ENCODE results near the gene GH2. TPM values are rescaled to one million over a fixed set of nuclear protein-coding genes. Genes with fewer than 3 reads are reported as not detected.
"Not testable (repeated sequence)": the region's sequence is repeated elsewhere in the genome, so short reads cannot be mapped to it uniquely, and the experiment has no call there.

The GH2 gene
- total RNA-seq, 1 donor from 2014 or later: not detected

DNA sequence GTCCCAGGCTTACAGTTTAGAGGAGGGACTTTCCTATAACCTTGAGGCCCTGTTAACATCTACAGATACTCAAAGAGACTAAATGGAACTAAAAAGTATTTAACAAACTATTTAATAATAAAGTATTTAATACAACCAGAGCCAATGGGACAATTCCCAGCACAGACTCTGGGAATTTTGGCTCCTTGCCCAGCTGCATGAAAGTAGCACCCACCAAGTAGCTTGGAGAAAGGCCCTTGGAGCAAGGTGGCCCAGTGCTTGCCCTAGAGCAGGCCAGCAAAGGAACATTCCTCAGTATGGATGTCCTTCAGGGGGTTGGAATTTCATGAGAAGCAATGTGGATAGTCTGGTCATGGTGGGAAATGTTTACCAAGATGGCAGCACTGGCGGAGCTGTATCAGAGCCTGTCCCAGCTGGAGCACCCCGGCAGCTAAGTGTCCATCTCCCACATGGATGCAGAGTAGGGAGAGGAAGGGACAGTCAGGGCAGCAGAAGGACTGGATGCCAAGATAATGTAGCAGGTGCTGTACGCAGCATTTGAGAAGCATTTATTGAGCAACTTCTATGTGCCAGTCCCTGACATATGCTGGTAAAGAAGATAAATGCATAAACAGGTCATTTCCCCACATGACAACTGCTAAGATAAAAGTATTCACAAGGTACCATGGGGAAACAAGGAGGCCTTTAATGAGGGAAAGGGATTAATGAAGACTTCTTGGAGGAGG, 34.1 kb downstream of the GH2 start:
- no peak overlapping the region for H3K27ac Mint-ChIP-seq (ENCODE audit: unreplicated experiment)
- peak overlapping the region; percentile 3 for H3K4me3 Mint-ChIP-seq (ENCODE audit: unreplicated experiment)
- H3K27me3 Mint-ChIP-seq (ENCODE audit: unreplicated experiment): peaks cover 8% of the 10 kb centered on the region
- no peak for DNase-seq (ENCODE audit: extremely low spot score, unreplicated experiment)
- TF ChIP-seq, protein P1, sequence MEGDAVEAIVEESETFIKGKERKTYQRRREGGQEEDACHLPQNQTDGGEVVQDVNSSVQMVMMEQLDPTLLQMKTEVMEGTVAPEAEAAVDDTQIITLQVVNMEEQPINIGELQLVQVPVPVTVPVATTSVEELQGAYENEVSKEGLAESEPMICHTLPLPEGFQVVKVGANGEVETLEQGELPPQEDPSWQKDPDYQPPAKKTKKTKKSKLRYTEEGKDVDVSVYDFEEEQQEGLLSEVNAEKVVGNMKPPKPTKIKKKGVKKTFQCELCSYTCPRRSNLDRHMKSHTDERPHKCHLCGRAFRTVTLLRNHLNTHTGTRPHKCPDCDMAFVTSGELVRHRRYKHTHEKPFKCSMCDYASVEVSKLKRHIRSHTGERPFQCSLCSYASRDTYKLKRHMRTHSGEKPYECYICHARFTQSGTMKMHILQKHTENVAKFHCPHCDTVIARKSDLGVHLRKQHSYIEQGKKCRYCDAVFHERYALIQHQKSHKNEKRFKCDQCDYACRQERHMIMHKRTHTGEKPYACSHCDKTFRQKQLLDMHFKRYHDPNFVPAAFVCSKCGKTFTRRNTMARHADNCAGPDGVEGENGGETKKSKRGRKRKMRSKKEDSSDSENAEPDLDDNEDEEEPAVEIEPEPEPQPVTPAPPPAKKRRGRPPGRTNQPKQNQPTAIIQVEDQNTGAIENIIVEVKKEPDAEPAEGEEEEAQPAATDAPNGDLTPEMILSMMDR (IDR thresholded peaks at IDR 0.05): no peak
- H3K4me1 Mint-ChIP-seq (ENCODE audit: unreplicated experiment): peaks cover 18% of the 10 kb centered on the region
- no peaks in the 10 kb centered on the region for H3K9me3 Mint-ChIP-seq (ENCODE audit: unreplicated experiment)
- no peaks in the 10 kb centered on the region for H3K36me3 Mint-ChIP-seq (ENCODE audit: unreplicated experiment)

DNA sequence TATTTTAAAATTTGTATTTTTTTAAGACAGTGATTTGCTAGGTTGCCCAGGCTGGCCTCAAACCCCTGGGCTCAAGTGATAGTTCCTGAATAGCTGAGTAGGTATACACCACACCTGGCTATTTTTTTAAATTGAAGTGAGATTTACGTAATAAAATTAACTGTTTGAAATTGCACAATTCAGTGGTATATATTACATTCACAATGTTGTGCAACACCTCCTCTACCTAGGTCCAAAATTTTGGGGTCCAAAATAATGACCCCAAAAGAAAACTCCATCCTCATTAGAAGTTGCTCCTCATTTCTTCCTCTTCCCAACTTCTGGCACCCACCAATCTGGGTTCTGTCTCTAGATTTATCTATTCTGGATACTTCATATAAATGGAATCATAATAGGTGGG, 36.2 kb downstream of the GH2 start:
- Mint-ChIP-seq H3K36me3 (ENCODE audit: unreplicated experiment) (no peaks in the 10 kb centered on the region), H3K4me3 (ENCODE audit: unreplicated experiment) (no peak overlapping the region), H3K27me3 (ENCODE audit: unreplicated experiment) (no peaks in the 10 kb centered on the region), H3K27ac (ENCODE audit: unreplicated experiment) (no peak overlapping the region), H3K9me3 (ENCODE audit: unreplicated experiment) (no peaks in the 10 kb centered on the region), H3K4me1 (ENCODE audit: unreplicated experiment) (peaks cover 29% of the 10 kb centered on the region)
- TF ChIP-seq, protein P1 (IDR thresholded peaks at IDR 0.05): no peak
- DNase-seq (ENCODE audit: extremely low spot score, unreplicated experiment): no peak

DNA sequence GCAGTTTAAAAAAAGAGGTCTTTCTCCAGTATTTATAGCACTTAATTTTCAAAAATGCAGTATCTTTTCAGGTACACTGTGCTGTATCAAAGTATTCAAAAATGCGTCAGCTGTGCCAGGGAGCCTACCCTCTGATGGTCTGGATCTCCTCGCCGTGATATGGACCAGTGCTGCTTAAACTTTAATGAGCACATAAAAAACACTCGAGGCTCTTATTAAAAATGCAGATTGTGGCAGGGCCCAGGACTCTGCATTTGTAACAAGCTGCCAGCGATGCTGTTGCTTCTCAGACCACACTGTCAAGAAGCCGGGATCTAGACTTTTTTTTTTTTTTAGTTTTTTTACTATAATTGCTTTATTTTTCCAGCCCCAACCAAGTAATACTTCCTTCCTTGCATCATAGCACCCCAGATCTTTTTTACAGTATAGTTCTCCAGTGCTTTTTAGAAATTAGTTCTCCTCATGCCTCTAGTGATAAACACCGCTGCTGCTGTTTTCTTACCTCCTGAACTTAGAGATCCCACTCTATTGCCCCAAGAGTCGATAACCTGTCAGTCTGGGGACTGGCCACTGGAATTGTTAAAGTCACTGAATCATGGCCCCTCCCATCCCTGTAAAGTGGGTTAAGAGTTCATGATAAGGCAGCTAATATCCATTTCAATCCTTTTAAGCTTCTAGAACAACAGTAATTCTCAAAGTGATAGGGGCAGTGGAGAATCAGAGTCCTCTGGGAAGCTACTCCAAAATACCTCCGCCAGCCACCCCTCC, 37.6 kb downstream of the GH2 start:
- Mint-ChIP-seq H3K27me3 (ENCODE audit: unreplicated experiment) (no peaks in the 10 kb centered on the region), H3K4me3 (ENCODE audit: unreplicated experiment) (peak overlapping the region; percentile 77), H3K4me1 (ENCODE audit: unreplicated experiment) (peaks cover 35% of the 10 kb centered on the region), H3K9me3 (ENCODE audit: unreplicated experiment) (no peaks in the 10 kb centered on the region), H3K27ac (ENCODE audit: unreplicated experiment) (peak overlapping the region; percentile 92), H3K36me3 (ENCODE audit: unreplicated experiment) (no peaks in the 10 kb centered on the region)
- TF ChIP-seq, protein P1 (IDR thresholded peaks at IDR 0.05): no peak
- DNase-seq (ENCODE audit: extremely low spot score, unreplicated experiment): no peak

DNA sequence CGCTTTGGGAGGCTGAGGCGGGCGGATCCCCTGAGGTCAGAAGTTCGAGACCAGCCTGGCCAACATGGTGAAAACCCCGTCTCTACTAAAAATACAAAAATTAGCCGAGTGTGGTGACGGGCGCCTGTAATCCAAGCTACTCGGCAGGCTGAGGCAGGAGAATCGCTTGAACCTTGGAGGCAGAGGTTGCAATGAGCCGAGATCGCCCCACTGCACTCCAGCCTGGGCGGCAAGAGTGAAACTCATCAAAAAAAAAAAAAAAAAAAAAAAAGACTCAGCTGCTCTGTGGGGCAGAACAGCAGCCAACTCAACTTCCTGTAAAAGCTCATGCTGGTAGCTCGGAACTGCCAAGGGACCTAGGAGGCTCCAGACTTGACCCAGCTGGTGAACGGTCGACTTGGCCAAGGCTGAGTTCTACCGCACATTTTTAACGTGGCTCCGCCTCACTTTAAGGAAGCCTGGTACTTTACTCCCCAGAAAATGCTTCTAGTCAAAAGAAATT, 38.3 kb downstream of the GH2 start:
- H3K36me3 Mint-ChIP-seq (ENCODE audit: unreplicated experiment); DNase-seq (ENCODE audit: extremely low spot score, unreplicated experiment); H3K27me3 Mint-ChIP-seq (ENCODE audit: unreplicated experiment); H3K9me3 Mint-ChIP-seq (ENCODE audit: unreplicated experiment): not testable (repeated sequence)
- H3K27ac Mint-ChIP-seq (ENCODE audit: unreplicated experiment): peak overlapping the region; percentile 92
- H3K4me3 Mint-ChIP-seq (ENCODE audit: unreplicated experiment): peak overlapping the region; percentile 77
- peaks cover 39% of the 10 kb centered on the region for H3K4me1 Mint-ChIP-seq (ENCODE audit: unreplicated experiment)

DNA sequence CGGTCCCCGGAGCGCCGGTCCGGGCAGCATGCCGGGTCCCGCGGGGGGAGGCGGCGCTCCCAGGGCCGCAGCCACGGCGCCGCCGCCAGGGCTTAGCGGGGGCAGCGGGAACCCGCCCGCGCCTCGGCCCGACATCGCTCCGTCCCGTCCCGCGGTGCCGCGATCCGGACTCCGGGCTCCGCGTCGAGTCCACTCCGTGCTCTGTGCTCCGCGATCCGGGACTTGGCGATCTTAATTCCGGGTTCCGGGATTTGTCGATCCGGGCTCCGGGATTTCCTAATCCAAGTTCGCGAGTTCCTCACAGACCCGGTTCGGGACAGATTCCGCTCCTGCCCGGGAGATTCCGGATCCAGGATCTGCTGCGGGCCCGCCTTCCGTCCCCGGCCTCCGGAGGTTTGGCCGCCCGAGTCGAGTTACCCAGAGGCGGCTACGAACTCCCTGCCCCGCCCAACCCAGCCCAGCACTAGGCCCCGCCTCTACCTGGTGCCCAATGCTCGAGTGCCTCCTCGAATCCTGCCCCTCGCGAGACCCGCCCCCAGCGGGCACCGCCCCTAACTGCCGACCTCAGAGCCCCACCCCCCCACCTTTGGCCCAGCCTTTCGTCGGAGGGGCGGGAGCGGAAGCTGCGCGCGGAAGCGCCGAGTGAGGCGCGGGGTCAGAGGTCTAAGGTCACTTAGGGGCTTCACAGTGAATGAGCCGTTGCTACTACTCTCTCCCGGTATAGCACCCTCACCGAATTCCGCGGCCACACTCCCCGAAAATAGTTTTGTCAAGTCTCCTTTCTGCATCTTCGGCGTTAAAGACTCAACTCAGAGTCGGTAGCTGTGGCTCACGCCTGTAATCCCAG, 39.0 kb downstream of the GH2 start, which contains the start of gene SMARCD2:
Gene SMARCD2, minus strand, starts transcription at position 146 of the 847 bp plus-strand sequence. Its CDS starts 11 bp downstream, at position 135.
- Mint-ChIP-seq H3K27ac (ENCODE audit: unreplicated experiment) (peak within 1 kb of the TSS; percentile 93), H3K4me1 (ENCODE audit: unreplicated experiment) (peaks cover 41% of the 10 kb centered on the region), H3K27me3 (ENCODE audit: unreplicated experiment) (no peaks in the 10 kb centered on the region), H3K4me3 (ENCODE audit: unreplicated experiment) (peak within 1 kb of the TSS; percentile 97), H3K36me3 (ENCODE audit: unreplicated experiment) (no peaks in the 10 kb centered on the region), H3K9me3 (ENCODE audit: unreplicated experiment) (no peaks in the 10 kb centered on the region)
- TF ChIP-seq, protein P1 (IDR thresholded peaks at IDR 0.05): no peak
- peak; percentile 99 for DNase-seq (ENCODE audit: extremely low spot score, unreplicated experiment)
